Measurements from ENCODE around the gene SH3BP2.

Gene SH3BP2

DNA sequence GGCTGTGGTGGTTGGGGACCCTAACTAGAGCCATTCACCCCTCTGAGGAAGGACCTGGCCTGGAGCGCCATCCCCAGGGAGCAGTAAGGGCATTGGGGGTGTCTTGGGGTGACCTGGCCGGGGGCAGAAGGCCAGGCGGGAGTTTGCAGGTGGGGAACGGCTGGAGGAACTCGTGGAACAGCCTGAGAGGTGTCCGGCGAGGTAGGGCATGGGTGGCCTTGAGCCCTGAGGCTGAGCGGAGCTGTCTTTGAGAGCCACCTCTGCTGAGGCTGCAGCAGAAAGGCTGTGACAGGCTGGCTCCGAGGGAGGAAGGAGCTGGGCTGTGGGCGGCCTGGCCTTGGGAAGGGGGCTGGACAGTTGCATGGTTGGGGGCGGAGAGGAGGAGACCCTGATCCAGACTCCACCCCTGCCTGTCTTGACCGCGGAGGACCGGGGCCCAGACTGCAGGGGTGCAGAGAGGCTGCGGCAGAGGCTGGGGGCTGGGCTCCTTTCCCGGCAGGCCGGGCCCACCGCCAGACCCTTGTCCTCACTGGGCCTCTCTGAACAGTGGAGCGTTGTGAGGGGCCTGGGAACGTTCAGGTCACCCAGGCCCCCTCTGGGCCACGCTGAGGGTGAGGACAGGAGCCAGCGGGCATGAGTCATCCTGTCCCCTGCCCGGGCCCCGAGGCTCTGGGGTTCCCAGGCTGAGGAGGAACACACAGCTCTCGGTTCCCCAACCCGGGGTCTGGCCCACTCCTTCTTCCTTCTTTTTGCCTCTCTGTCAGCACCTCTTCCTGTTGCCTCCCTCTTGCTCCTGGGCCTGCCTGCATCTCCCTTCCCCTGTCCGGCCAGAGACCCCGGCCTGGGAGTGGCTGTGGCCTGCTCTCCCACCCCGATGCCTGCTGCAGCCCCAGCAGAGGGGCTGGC lies 8.1 kb downstream of the SH3BP2 start:
- no peaks in the 10 kb centered on the region for H3K27me3 ChIP-seq (ENCODE audit: control insufficient read depth, insufficient read depth, low read length)
- H3K27ac ChIP-seq (ENCODE audit: low read depth, low read length), result peak overlapping the region; percentile 24; the same call in 1 of the 2 replicates
- no peak overlapping the region for H3K4me3 ChIP-seq (ENCODE audit: low read depth, low read length)
- no peaks in the 10 kb centered on the region for H3K36me3 ChIP-seq (ENCODE audit: control insufficient read depth, insufficient read depth, low read length)
- H3K9ac ChIP-seq (ENCODE audit: low read length), result peak overlapping the region; percentile 19
- H3K4me1 ChIP-seq (ENCODE audit: control insufficient read depth, insufficient read depth, low read length), result peaks cover 31% of the 10 kb centered on the region
- no peaks in the 10 kb centered on the region for H3K9me3 ChIP-seq (ENCODE audit: control insufficient read depth, insufficient read depth, low read depth, low read length)

DNA sequence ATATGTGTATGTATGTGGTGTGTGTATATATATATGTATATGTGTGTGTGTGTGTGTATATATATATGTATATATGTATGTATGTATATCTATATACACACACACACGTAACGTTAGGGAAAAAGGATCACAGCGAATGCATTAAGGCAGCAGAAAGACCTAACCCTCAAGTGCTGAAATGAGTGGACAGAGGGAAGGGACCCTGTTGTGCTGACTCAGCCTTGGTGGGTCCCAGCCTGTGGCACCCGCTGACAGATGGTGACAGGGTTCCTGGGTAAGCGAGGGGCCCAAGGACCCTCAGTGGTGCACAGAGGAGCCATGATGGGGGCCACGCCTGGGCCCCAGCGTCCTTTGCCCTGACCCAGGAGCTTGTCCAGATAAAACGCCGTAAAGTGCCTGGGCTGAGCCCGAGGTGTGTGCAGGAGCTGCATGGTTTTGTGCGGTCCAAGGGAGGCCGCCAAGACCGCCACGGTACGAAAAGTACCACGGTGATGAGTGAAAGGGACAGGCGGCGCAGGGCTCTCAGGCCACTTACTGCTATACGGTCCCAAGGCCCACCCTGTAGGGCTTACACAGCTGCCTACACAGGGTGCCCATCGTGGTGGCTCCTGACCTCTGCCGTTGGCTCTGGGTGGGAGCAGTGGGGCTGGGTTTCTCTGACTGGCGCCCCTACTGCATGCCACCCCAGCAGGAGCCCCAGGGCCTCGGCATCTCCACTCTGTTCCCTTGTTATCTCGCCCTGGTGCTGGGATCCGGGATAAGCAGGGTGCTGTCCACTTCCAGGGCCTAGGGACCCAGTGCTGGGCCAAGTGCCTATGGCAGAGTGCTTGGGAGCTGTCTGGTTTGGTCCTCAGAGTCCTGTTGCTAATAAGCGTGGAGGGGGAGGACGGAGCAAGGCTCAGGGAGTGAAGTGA lies 10.0 kb downstream of the SH3BP2 start:
- H3K27ac ChIP-seq (ENCODE audit: low read depth, low read length), result no peak overlapping the region
- H3K27me3 ChIP-seq (ENCODE audit: control insufficient read depth, insufficient read depth, low read length), result no peaks in the 10 kb centered on the region
- H3K9me3 ChIP-seq (ENCODE audit: control insufficient read depth, insufficient read depth, low read depth, low read length), result no peaks in the 10 kb centered on the region
- no peaks in the 10 kb centered on the region for H3K36me3 ChIP-seq (ENCODE audit: control insufficient read depth, insufficient read depth, low read length)
- H3K4me3 ChIP-seq (ENCODE audit: low read depth, low read length), result no peak overlapping the region
- no peak overlapping the region for H3K9ac ChIP-seq (ENCODE audit: low read length)
- H3K4me1 ChIP-seq (ENCODE audit: control insufficient read depth, insufficient read depth, low read length), result peaks cover 31% of the 10 kb centered on the region

DNA sequence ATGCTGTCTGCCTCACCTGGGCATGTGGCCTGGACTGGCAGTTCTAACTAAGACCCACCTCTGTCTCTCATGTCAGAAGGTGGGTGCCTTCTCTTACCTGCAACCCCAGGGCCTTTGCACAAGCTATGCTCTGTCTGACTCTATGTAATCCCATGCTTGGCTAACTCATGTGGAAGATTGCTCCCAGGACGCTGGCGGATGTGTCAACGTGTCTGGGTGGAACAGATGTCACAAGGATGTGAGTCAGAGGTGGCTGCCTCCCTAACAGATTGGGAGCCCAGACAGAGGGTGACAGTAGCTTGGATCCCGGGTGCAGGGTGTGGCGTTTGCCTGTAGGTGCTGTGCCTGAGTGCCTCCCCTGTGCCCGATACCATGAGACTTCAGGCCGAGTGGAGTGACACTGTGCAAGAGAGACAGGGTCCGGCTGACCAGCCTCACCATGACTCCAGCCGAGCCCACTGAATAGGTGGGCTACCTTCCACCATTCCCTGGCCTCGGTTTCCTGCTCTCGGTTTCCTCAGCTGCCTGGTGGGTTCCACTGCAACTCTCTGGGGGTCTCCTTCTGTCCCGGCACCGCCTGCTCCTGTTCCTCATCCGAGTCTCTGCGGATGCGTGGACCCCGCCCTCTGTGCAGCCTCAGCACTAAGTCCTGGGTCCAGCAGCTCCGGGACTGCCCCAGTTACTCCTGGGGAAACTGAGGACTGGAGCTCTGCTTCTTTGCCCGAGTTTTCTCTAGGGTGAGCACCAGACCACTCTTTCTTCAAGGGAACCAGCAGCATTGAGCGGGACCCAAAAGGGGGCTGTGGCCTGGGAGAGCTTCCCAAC lies 11.0 kb downstream of the SH3BP2 start:
- no peaks in the 10 kb centered on the region for H3K27me3 ChIP-seq (ENCODE audit: control insufficient read depth, insufficient read depth, low read length)
- no peak overlapping the region for H3K9ac ChIP-seq (ENCODE audit: low read length)
- peaks cover 23% of the 10 kb centered on the region for H3K4me1 ChIP-seq (ENCODE audit: control insufficient read depth, insufficient read depth, low read length)
- peak overlapping the region; percentile 48; the same call in 1 of the 2 replicates for H3K27ac ChIP-seq (ENCODE audit: low read depth, low read length)
- H3K4me3 ChIP-seq (ENCODE audit: low read depth, low read length), result no peak overlapping the region
- H3K9me3 ChIP-seq (ENCODE audit: control insufficient read depth, insufficient read depth, low read depth, low read length), result no peaks in the 10 kb centered on the region
- H3K36me3 ChIP-seq (ENCODE audit: control insufficient read depth, insufficient read depth, low read length), result no peaks in the 10 kb centered on the region

DNA sequence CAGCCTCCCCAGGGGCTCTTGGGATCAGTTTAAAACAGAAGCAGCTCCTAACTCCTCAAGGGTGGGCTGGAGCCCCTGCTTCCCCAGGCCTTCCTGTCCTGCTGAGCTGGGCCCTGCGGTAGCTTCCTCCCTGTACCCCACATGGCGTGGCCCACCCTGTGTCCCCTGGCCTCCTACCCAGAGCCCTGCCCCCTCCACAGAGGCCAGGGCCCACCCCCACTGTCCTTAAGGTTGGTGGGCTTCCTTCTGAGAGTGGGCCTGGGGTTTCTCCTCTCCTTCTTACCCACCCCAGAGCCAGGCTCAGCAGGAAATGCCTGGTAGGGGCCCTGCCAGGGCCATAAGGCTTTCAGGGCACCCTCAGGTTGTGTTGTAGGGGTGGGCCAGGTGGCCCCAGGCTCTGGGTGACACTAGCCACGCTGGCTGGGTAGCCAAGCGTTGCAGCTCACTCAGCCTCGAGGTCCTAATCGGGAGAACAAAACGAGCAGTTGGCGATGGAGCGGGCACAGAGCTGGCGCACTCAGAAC lies 11.6 kb downstream of the SH3BP2 start:
- no peak overlapping the region for H3K4me3 ChIP-seq (ENCODE audit: low read depth, low read length)
- H3K4me1 ChIP-seq (ENCODE audit: control insufficient read depth, insufficient read depth, low read length), result peaks cover 19% of the 10 kb centered on the region
- peak overlapping the region; percentile 48; the same call in 1 of the 2 replicates for H3K27ac ChIP-seq (ENCODE audit: low read depth, low read length)
- H3K36me3 ChIP-seq (ENCODE audit: control insufficient read depth, insufficient read depth, low read length), result no peaks in the 10 kb centered on the region
- no peaks in the 10 kb centered on the region for H3K27me3 ChIP-seq (ENCODE audit: control insufficient read depth, insufficient read depth, low read length)
- H3K9ac ChIP-seq (ENCODE audit: low read length), result no peak overlapping the region
- no peaks in the 10 kb centered on the region for H3K9me3 ChIP-seq (ENCODE audit: control insufficient read depth, insufficient read depth, low read depth, low read length)

DNA sequence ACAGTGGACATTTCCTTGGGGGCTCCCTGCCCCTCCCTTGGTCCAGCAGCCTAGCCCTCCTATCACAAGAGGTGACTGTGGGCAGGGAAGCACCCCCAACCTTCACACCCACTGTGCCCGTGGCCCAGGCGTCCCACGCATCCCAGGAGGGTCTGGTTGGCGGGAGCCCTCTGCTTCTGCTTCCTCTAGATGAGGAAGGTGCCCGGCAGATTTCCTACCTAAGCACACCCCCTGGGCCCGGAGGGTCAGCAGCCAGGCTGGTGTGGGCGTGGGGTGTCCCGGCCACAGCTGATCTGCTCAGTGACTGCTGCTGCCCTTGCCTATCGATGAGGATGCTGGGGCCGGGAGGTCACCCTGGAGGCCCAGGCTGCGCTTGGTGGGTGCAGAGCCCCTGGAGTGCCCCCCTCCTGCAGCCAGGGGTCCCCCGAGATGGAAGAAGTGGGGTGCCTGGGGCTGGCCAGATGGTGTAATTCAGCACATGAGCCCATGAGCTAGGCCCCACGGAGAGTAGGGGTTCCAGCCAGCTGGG lies 12.2 kb downstream of the SH3BP2 start:
- Histone ChIP-seq H3K27ac (ENCODE audit: low read depth, low read length) (no peak overlapping the region), H3K36me3 (ENCODE audit: control insufficient read depth, insufficient read depth, low read length) (no peaks in the 10 kb centered on the region), H3K27me3 (ENCODE audit: control insufficient read depth, insufficient read depth, low read length) (no peaks in the 10 kb centered on the region), H3K9ac (ENCODE audit: low read length) (no peak overlapping the region), H3K9me3 (ENCODE audit: control insufficient read depth, insufficient read depth, low read depth, low read length) (no peaks in the 10 kb centered on the region), H3K4me3 (ENCODE audit: low read depth, low read length) (no peak overlapping the region), H3K4me1 (ENCODE audit: control insufficient read depth, insufficient read depth, low read length) (peaks cover 16% of the 10 kb centered on the region)

DNA sequence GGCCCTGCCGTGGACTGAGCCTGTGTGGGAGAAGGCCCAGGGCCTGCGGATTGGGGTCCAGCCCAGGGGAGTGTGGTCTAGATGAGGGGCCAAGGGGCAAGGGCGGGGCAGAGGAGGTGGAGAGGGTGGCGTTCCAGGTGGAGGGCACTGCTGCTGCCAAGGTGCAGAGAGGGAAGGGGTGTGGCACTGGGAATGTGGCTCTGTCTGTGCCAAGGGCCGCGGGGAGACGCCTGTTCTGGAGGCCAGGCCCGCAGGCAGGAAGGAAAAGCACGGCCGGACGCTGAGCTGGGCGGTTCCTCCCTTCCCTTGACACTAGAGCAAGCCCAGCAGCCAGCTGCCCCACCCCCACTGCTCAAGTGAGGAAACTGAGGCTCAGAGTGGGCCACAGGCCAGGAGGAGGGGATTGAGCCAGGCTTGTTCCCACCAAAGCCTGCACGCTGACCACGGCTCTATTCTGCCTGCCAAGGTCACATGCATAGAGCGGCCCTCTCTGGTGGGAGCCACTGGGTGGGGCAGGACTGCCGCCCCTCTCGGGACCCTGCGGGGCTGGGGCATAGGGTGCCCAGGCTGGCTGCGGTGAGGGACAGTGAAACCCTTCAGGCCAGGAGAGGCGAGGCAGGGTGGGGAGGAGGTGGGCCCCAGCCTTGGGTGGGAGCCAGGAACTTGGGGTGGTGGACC lies 13.0 kb downstream of the SH3BP2 start:
- Histone ChIP-seq H3K4me3 (ENCODE audit: low read depth, low read length) (no peak overlapping the region), H3K27me3 (ENCODE audit: control insufficient read depth, insufficient read depth, low read length) (no peaks in the 10 kb centered on the region), H3K9ac (ENCODE audit: low read length) (no peak overlapping the region), H3K27ac (ENCODE audit: low read depth, low read length) (no peak overlapping the region), H3K4me1 (ENCODE audit: control insufficient read depth, insufficient read depth, low read length) (peaks cover 16% of the 10 kb centered on the region), H3K36me3 (ENCODE audit: control insufficient read depth, insufficient read depth, low read length) (no peaks in the 10 kb centered on the region), H3K9me3 (ENCODE audit: control insufficient read depth, insufficient read depth, low read depth, low read length) (no peaks in the 10 kb centered on the region)

DNA sequence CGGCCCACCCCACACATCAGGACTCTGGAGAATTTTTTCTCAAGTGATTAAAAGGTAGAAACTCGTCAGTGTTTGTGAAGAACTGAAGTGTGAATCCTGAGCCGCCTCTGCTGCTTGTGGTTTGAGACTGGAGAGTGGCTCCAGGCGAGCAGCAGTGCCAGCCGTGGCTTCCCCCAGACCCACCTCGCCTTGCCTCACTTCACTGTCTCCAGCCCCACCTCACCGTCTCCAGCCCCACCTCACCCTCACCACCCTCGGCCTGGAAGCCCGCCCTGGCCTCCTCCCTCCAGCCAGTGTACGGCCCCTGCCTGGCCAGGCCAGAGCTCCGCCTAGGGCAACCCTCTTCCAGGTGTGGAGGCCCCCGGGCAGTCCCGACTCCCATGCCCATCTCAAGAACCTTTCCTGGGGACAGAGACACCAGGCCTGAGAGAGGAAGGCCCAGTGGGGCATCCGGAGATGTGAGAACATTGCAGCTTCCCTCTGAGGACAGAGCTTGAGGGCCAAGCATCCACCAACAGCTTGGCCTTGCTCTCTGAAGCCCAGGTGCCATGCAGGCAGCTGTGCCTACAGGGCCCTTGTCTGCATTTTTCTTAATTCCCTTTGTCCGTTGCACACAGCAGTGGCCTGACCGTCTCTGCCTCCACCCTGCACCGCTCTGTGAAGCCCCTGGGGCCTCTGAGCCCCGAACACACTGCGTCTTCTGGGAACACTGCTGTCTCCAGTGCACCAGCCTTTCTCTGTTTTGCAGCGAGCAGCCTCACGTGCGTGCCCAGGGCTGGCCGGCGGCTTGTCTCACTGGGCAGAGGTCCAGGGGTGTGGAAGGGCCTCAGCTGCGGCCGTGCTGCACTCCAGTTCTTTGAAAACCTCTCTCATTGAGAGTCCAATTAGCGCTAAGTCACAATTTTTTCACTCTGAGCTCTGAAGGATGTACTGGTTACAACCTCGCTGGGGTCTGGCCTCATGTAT lies 13.8 kb downstream of the SH3BP2 start:
- Histone ChIP-seq H3K27ac (ENCODE audit: low read depth, low read length) (no peak overlapping the region), H3K9ac (ENCODE audit: low read length) (no peak overlapping the region)

DNA sequence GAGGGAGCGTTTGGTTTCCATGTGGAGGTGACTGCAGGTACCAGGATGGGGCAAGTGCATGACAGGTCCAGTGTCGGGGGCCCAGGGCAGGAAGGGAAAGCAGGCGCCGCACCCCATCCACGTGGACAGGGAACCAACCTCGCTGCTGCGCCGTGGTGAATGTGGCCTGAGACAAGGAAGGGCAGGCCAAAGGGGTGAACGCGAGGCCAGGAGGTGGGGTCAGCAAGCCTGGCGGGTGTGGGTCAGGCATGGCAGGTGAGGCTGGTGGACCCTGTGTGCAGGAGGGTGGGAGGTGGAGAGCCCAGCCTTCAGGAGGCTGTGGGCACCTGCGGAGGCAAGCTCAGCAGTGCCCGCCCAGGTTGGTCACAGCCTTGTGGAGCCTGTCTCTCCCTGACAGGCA lies 14.7 kb downstream of the SH3BP2 start:
- no peak overlapping the region for H3K4me3 ChIP-seq (ENCODE audit: low read depth, low read length)
- H3K9ac ChIP-seq (ENCODE audit: low read length), result no peak overlapping the region
- no peak overlapping the region for H3K27ac ChIP-seq (ENCODE audit: low read depth, low read length)
- H3K9me3 ChIP-seq (ENCODE audit: control insufficient read depth, insufficient read depth, low read depth, low read length), result no peaks in the 10 kb centered on the region
- H3K27me3 ChIP-seq (ENCODE audit: control insufficient read depth, insufficient read depth, low read length), result no peaks in the 10 kb centered on the region
- peaks cover 21% of the 10 kb centered on the region for H3K4me1 ChIP-seq (ENCODE audit: control insufficient read depth, insufficient read depth, low read length)
- no peaks in the 10 kb centered on the region for H3K36me3 ChIP-seq (ENCODE audit: control insufficient read depth, insufficient read depth, low read length)

More for the DNA sequence above, 13.8 kb downstream of the SH3BP2 start:
- H3K4me1 ChIP-seq (ENCODE audit: control insufficient read depth, insufficient read depth, low read length), result peaks cover 13% of the 10 kb centered on the region
- no peaks in the 10 kb centered on the region for H3K9me3 ChIP-seq (ENCODE audit: control insufficient read depth, insufficient read depth, low read depth, low read length)
- no peaks in the 10 kb centered on the region for H3K27me3 ChIP-seq (ENCODE audit: control insufficient read depth, insufficient read depth, low read length)
- H3K4me3 ChIP-seq (ENCODE audit: low read depth, low read length), result no peak overlapping the region
- no peaks in the 10 kb centered on the region for H3K36me3 ChIP-seq (ENCODE audit: control insufficient read depth, insufficient read depth, low read length)

DNA sequence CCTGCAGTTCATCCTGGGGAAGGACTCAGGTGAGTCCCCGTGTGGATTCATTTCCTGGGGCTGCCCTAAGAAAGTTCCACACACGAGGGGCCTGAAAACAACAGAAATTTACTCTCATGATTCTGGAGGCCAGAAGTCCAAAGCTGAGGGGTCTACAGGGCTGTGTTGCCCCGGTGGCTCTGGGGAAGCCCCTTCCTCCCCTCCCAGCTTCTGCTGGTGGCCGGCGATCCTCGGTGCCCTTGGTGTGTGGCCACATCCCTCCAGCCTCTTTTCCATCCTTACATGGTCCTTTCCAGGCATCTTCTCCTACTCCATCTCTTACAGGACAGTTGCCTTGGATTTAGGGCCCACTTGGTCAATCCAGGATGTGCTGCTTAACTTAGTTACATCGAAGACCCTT lies 15.1 kb downstream of the SH3BP2 start:
- H3K27ac ChIP-seq (ENCODE audit: low read depth, low read length), result no peak overlapping the region
- no peaks in the 10 kb centered on the region for H3K27me3 ChIP-seq (ENCODE audit: control insufficient read depth, insufficient read depth, low read length)
- peaks cover 25% of the 10 kb centered on the region for H3K4me1 ChIP-seq (ENCODE audit: control insufficient read depth, insufficient read depth, low read length)
- H3K36me3 ChIP-seq (ENCODE audit: control insufficient read depth, insufficient read depth, low read length), result no peaks in the 10 kb centered on the region
- no peak overlapping the region for H3K4me3 ChIP-seq (ENCODE audit: low read depth, low read length)
- no peaks in the 10 kb centered on the region for H3K9me3 ChIP-seq (ENCODE audit: control insufficient read depth, insufficient read depth, low read depth, low read length)
- H3K9ac ChIP-seq (ENCODE audit: low read length), result no peak overlapping the region
